DND-41 (cell line): ENCODE results near the gene PTPN7.

ENCODE experiments used
- ATAC-seq: fragments of 200-7000 bp; cut with Tn5 transposase; 3 replicates; pipeline ENCODE4 v1.9.1; 2021; ENCODE audit warnings: low read depth; ENCODE audit not compliant: insufficient read depth
- DNase-seq: peaks from one replicate; pipeline ENCODE4 v3.0.0-alpha.2; 2020
- H2AFZ ChIP-seq: 2 replicates; pipeline ENCODE4 v1.6.0; 2012; ENCODE audit warnings: low read depth, low read length
- H3K27ac ChIP-seq: 2 replicates; pipeline ENCODE4 v1.5.1; 2012; ENCODE audit warnings: low read length, inconsistent platforms
- H3K27me3 ChIP-seq: fragments of 200-600 bp; sonication (generic); 2 replicates; pipeline ENCODE4 v1.6.0; 2012; ENCODE audit warnings: low read length, mild to moderate bottlenecking, inconsistent platforms; ENCODE audit not compliant: insufficient read depth, poor library complexity
- H3K36me3 ChIP-seq: 2 replicates; pipeline ENCODE4 v1.5.1; 2012; ENCODE audit warnings: low read length, inconsistent platforms; ENCODE audit not compliant: insufficient read depth
- H3K4me1 ChIP-seq: 2 replicates; pipeline ENCODE4 v1.5.1; 2012; ENCODE audit warnings: mild to moderate bottlenecking, low read length; ENCODE audit not compliant: insufficient read depth
- H3K4me2 ChIP-seq: 2 replicates; pipeline ENCODE4 v1.6.0; 2012; ENCODE audit warnings: mild to moderate bottlenecking, moderate library complexity, low read length, inconsistent platforms; ENCODE audit not compliant: insufficient read depth
- H3K4me3 ChIP-seq, 2 experiments: fragments of 200-600 bp in 1 of 2; shearing (Covaris generic) in 1 of 2; 2 replicates each; pipeline ENCODE4 v1.5.1; 2012 to 2016; ENCODE audit warnings: inconsistent platforms in 2 of 2, low read length in 2 of 2, mild to moderate bottlenecking in 2 of 2, low read depth in 1 of 2, moderate library complexity in 1 of 2
- H3K79me2 ChIP-seq: 2 replicates; pipeline ENCODE4 v1.6.0; 2012; ENCODE audit warnings: low read length, inconsistent platforms; ENCODE audit not compliant: insufficient read depth
- H3K9ac ChIP-seq: 2 replicates; pipeline ENCODE4 v1.6.0; 2012; ENCODE audit warnings: low read depth, mild to moderate bottlenecking, inconsistent platforms, low read length, moderate library complexity
- H3K9me3 ChIP-seq: 2 replicates; pipeline ENCODE4 v1.5.1; 2012; ENCODE audit warnings: low read length, moderate library complexity, mild to moderate bottlenecking, inconsistent platforms; ENCODE audit not compliant: insufficient read depth, severe bottlenecking
- H4K20me1 ChIP-seq: 2 replicates; pipeline ENCODE4 v1.6.0; 2012; ENCODE audit warnings: low read length; ENCODE audit not compliant: insufficient read depth
- CTCF ChIP-seq: IDR thresholded peaks from 2 replicates; pipeline ENCODE4 v1.5.1; 2012; ENCODE audit warnings: borderline replicate concordance, low read length, moderate library complexity, mild to moderate bottlenecking; ENCODE audit not compliant: poor library complexity, severe bottlenecking; ENCODE audit errors: extremely low read depth
- EZH2 ChIP-seq: IDR thresholded peaks from 3 replicates; pipeline ENCODE4 v1.6.1; 2012; ENCODE audit warnings: borderline replicate concordance, low read depth, mild to moderate bottlenecking, moderate library complexity, low read length, inconsistent platforms; ENCODE audit not compliant: severe bottlenecking

Gene PTPN7

GRCh38 chr1:202162418-202163280 lies 2.2 kb upstream of the PTPN7 start:
- no peaks in the 10 kb centered on the region for H3K27me3 ChIP-seq
- ATAC-seq: 0 out of 3 replicates have a peak, but pooled peaks have one; percentile 7
- peak overlapping the region; percentile 75 for H3K9ac ChIP-seq
- TF ChIP-seq CTCF: no peak
- TF ChIP-seq EZH2: no peak
- H3K4me1 ChIP-seq: peaks cover 92% of the 10 kb centered on the region
- peak overlapping the region; percentile 98 for H3K27ac ChIP-seq
- peak; percentile 62 for DNase-seq
- H3K4me3 ChIP-seq: no peak overlapping the region
- H3K79me2 ChIP-seq: peaks cover 26% of the 10 kb centered on the region
- H3K9me3 ChIP-seq: no peaks in the 10 kb centered on the region
- H3K4me2 ChIP-seq: peak overlapping the region; percentile 26
- no peak overlapping the region for H2AFZ ChIP-seq
- H4K20me1 ChIP-seq: no peaks in the 10 kb centered on the region
- peaks cover 10% of the 10 kb centered on the region; the same call in 1 of the 2 replicates for H3K36me3 ChIP-seq

GRCh38 chr1:202162047-202162417 lies 1.6 kb upstream of the PTPN7 start:
- peak overlapping the region; percentile 75 for H3K9ac ChIP-seq
- no peak overlapping the region for H3K4me3 ChIP-seq
- peak; percentile 85 for DNase-seq
- no peaks in the 10 kb centered on the region for H3K9me3 ChIP-seq
- H4K20me1 ChIP-seq: no peaks in the 10 kb centered on the region
- H3K4me2 ChIP-seq: peak overlapping the region; percentile 68
- ATAC-seq: peak; percentile 39
- H3K4me1 ChIP-seq: peaks cover 94% of the 10 kb centered on the region
- peaks cover 13% of the 10 kb centered on the region for H3K36me3 ChIP-seq
- H2AFZ ChIP-seq: no peak overlapping the region
- H3K79me2 ChIP-seq: peaks cover 28% of the 10 kb centered on the region
- H3K27ac ChIP-seq: peak overlapping the region; percentile 98
- TF ChIP-seq CTCF (no peak), EZH2 (no peak)
- no peaks in the 10 kb centered on the region for H3K27me3 ChIP-seq

GRCh38 chr1:202161151-202162046 lies 997 bp upstream of the PTPN7 start:
- Histone ChIP-seq H3K4me2 (peak overlapping the region; percentile 68), H3K9me3 (no peaks in the 10 kb centered on the region), H3K27me3 (no peaks in the 10 kb centered on the region), H3K4me3 (peak overlapping the region in 1 of 2 experiments; percentile 60; a peak in 1 of 4 replicates), H3K36me3 (peaks cover 20% of the 10 kb centered on the region), H3K9ac (peak overlapping the region; percentile 75), H4K20me1 (no peaks in the 10 kb centered on the region), H3K79me2 (peaks cover 28% of the 10 kb centered on the region), H2AFZ (no peak overlapping the region), H3K27ac (peak overlapping the region; percentile 98), H3K4me1 (peaks cover 90% of the 10 kb centered on the region)
- ATAC-seq (no peak), DNase-seq (peak; percentile 46)
- no peak for TF ChIP-seq CTCF
- TF ChIP-seq EZH2: no peak
